Progenitor cell of endocrine pancreas (in vitro differentiated cells): ENCODE results near the gene METTL26. TPM values are rescaled to one million over a fixed set of nuclear protein-coding genes. Genes with fewer than 3 reads are reported as not detected.
A peak's percentile ranks its signal among the peaks of the same experiment; 100 is the strongest.

Experiments
- DNase-seq: peaks from one replicate; pipeline ENCODE4 v3.0.0; 2021; ENCODE audit warnings: low spot score; ENCODE audit not compliant: unreplicated experiment
- H3K27ac Mint-ChIP-seq: 2 replicates; pipeline ENCODE4 v1.8.0; 2021; ENCODE audit warnings: mild to moderate bottlenecking, moderate library complexity, mixed read lengths
- H3K27me3 Mint-ChIP-seq: 2 replicates; pipeline ENCODE4 v1.8.0; 2021; ENCODE audit warnings: mixed read lengths
- H3K36me3 Mint-ChIP-seq: 2 replicates; pipeline ENCODE4 v1.8.0; 2022; ENCODE audit warnings: mixed read lengths; ENCODE audit not compliant: insufficient read depth
- H3K4me1 Mint-ChIP-seq: 2 replicates; pipeline ENCODE4 v1.8.0; 2021; ENCODE audit warnings: low read depth, mixed read lengths
- H3K4me3 Mint-ChIP-seq: 2 replicates; pipeline ENCODE4 v1.8.0; 2021; ENCODE audit warnings: low read depth, mild to moderate bottlenecking, moderate library complexity, mixed read lengths
- H3K9me3 Mint-ChIP-seq: 2 replicates; pipeline ENCODE4 v1.8.0; 2021; ENCODE audit warnings: low read depth, mixed read lengths
- total RNA-seq: library from RNA; stranded (reverse); gene quantifications from 2 replicates; pipeline ENCODE4 v1.2.1, GENCODE V29; 2021
- TF ChIP-seq, protein P1 (sequence below): fragments of 200-600 bp; sonication (generic); IDR thresholded peaks from one replicate; pipeline ENCODE4 v1.5.0; 2021; ENCODE audit warnings: antibody characterized with exemption, mild to moderate bottlenecking; ENCODE audit not compliant: unreplicated experiment

Gene METTL26
- total RNA-seq, 1 donor from 2014 or later, result 64.0 TPM

DNA sequence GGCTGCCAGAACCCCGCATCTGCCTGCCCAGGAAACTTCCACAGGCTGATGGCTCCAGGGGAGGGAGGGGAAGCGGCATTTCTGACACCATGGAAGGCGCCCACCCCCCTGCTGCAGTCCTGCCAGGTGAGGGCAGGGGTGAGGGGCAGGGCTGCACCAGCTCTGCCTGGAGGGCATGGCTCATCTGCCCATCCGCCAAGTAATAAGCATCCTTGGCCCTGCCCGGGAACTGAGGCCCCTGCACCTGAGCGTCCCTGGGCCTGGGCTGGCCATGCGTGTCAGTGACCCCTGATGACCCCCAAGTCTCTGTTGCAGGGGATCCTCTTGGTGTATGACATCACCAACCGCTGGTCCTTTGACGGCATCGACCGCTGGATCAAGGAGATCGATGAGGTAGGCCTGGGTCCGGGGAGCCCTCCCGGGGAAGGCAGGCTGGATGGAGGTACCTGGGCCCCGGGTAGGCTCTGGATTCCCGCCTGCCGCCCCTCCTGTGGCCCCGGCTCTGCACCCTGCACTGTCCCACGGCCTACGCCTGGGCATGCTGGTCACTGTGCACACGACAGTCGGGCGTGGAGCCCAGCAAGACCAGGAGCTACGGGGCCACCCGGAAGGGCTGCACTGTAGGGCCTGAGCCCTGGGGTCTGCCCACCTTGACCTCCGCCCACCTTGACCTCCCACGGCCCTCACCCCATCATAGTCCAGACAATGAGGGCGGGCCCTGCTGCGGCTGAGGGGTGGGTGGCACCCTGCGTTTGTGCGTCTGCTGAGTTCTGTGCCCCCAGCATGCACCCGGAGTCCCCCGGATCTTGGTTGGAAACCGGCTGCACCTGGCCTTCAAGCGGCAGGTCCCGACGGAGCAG is 10.8 kb downstream of the METTL26 start:
- Mint-ChIP-seq H3K4me1 (peaks cover 11% of the 10 kb centered on the region), H3K27me3 (no peaks in the 10 kb centered on the region), H3K27ac (no peak overlapping the region), H3K9me3 (no peaks in the 10 kb centered on the region), H3K4me3 (no peak overlapping the region), H3K36me3 (peaks cover 6% of the 10 kb centered on the region)
- TF ChIP-seq, protein P1, sequence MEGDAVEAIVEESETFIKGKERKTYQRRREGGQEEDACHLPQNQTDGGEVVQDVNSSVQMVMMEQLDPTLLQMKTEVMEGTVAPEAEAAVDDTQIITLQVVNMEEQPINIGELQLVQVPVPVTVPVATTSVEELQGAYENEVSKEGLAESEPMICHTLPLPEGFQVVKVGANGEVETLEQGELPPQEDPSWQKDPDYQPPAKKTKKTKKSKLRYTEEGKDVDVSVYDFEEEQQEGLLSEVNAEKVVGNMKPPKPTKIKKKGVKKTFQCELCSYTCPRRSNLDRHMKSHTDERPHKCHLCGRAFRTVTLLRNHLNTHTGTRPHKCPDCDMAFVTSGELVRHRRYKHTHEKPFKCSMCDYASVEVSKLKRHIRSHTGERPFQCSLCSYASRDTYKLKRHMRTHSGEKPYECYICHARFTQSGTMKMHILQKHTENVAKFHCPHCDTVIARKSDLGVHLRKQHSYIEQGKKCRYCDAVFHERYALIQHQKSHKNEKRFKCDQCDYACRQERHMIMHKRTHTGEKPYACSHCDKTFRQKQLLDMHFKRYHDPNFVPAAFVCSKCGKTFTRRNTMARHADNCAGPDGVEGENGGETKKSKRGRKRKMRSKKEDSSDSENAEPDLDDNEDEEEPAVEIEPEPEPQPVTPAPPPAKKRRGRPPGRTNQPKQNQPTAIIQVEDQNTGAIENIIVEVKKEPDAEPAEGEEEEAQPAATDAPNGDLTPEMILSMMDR, result no peak
- DNase-seq, result no peak

DNA sequence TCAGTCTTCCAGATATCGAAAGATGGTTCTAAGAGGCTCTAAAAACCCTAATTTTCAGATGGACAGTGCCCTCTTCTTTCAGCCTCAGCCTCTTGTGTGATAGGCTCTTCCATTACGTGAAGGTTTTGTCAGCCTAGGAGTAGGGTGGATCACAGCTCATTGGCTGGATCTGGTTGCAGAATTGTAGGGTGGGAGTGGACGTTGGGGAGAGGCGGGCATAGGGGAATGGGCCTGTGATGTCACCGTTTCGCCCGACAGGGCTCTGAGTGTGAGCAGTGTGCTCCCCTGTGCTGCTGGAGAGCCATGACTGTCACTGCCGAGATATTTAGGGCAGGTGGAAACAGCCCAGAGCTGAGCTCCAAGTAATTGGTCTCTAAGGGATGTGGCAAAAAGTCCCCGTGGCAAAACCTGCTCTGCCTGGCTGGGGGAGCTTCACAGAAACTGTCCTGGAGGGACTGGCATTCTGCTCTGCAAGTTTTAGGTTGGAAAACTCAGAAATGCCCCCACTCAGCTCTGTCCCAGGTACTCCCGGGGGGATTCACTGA is 11.5 kb downstream of the METTL26 start:
- no peak for DNase-seq
- no peak overlapping the region for H3K4me3 Mint-ChIP-seq
- H3K4me1 Mint-ChIP-seq, result peaks cover 9% of the 10 kb centered on the region
- H3K36me3 Mint-ChIP-seq, result peaks cover 6% of the 10 kb centered on the region
- TF ChIP-seq, protein P1, result no peak
- no peaks in the 10 kb centered on the region for H3K9me3 Mint-ChIP-seq
- H3K27ac Mint-ChIP-seq, result peak overlapping the region; percentile 52
- no peaks in the 10 kb centered on the region for H3K27me3 Mint-ChIP-seq

DNA sequence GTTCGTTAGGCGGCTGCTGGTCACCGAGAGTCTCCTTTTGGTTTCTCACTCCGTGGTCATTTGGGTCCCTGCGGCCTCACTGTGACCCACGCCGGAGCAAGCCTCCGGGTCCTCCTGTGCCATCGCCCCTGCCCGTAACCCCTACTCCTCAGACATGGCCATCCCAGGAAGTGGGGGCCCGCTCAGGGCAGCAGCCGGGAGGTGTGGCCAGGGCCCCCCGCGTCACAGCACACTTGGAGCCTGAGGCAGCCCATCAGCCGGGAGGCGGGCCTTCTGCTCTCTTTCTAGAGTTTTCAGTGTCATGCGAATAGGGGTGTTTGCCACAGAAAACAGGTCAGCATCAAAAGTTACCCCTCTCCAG is 13.2 kb downstream of the METTL26 start:
- H3K9me3 Mint-ChIP-seq, result no peaks in the 10 kb centered on the region
- H3K27me3 Mint-ChIP-seq, result no peaks in the 10 kb centered on the region
- no peak for DNase-seq
- no peak overlapping the region for H3K27ac Mint-ChIP-seq
- TF ChIP-seq, protein P1, result no peak
- H3K36me3 Mint-ChIP-seq, result peaks cover 5% of the 10 kb centered on the region
- no peaks in the 10 kb centered on the region for H3K4me1 Mint-ChIP-seq
- H3K4me3 Mint-ChIP-seq, result no peak overlapping the region

DNA sequence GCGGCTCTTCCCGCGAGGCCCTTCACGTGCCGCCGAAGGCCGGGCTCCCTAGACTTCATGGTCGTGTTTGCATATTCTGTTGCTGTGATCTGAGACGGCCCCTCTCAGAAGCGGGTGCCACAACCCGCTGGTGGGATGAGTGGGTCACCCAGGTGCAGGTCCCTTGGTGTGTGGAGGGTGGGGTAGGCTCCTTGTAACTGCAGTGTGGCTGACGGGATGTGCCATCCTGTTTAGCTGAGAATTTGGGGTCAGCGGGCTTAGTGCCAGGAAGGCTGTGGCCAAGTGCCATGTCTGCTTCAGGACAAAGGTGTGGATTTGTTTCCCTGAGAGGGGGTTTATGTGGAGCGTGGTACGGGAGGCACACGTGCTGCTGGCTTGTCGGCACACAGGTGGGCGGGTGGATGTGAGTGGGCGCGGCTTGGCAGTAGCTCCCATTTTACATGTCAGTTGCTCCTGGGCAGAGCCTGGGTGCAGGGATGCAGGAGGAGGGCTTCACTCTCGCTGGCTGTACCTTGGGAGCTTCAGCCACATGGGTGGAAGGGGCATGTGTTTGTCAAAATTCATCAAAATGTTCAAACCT is 14.5 kb downstream of the METTL26 start:
- no peaks in the 10 kb centered on the region for H3K4me1 Mint-ChIP-seq
- no peaks in the 10 kb centered on the region for H3K27me3 Mint-ChIP-seq
- TF ChIP-seq, protein P1, result no peak
- no peaks in the 10 kb centered on the region for H3K9me3 Mint-ChIP-seq
- H3K36me3 Mint-ChIP-seq, result peaks cover 3% of the 10 kb centered on the region
- H3K4me3 Mint-ChIP-seq, result no peak overlapping the region
- no peak overlapping the region for H3K27ac Mint-ChIP-seq
- DNase-seq, result no peak

DNA sequence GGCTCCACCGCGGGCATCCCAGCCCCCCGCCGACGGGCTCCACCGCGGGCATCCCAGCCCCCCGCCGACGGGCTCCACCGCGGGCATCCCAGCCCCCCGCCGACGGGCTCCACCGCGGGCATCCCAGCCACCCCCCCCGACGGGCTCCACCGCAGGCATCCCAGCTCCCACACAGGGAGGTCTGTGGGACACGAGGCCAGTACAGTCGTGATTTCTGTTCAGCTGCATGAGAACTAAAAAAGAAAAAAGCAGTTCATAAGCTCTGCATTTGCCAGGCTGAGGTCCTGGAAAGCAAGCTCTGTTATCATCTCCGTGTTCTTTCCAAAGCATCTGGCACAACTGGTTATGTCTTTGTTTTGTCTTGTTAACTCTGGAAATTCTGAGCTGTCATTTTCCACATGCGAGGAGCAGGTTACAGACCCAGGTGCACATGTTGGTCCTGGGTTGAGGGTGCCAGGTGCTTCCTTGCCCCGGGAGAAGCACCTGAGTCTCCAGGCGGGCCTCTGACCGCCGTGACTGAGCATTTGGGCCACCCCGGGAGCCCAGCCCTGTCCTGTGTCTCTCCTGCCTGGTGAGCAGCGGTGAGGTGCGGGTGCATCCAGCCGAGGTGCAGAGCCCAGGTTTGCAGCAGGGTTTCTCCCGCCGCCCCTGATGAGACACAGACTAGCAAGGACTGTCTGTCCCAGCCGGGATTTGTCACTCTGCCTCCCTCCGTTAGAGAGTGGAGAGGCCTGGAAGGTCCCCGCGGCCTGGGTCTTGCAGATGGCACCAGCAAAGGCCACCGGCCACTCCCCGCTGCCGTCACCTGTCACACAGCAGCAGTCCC is 15.2 kb downstream of the METTL26 start:
- Mint-ChIP-seq H3K36me3 (no peaks in the 10 kb centered on the region), H3K4me3 (no peak overlapping the region), H3K9me3 (no peaks in the 10 kb centered on the region), H3K27ac (no peak overlapping the region), H3K4me1 (no peaks in the 10 kb centered on the region), H3K27me3 (no peaks in the 10 kb centered on the region)
- no peak for DNase-seq
- TF ChIP-seq, protein P1, result no peak
